Left ventricle myocardium inferior (tissue), 1 donor: Measurements from ENCODE around the gene TGFBR3. TPM values are rescaled to one million over a fixed set of nuclear protein-coding genes. Genes with fewer than 3 reads are reported as not detected.

ENCODE experiments used
- DNase-seq: peaks from one replicate; pipeline ENCODE4 v3.0.0-alpha.2; 2020
- H3K27ac ChIP-seq: fragments of 200-600 bp; replicated peaks from 2 replicates; pipeline ENCODE4 v1.8.0; 2021
- H3K27me3 ChIP-seq: fragments of 200-600 bp; 2 replicates; pipeline ENCODE4 v1.8.0; 2021; ENCODE audit warnings: low read depth
- H3K36me3 ChIP-seq: fragments of 200-600 bp; 2 replicates; pipeline ENCODE4 v1.8.0; 2021
- H3K4me1 ChIP-seq: fragments of 200-600 bp; 2 replicates; pipeline ENCODE4 v1.8.0; 2021
- H3K4me3 ChIP-seq: fragments of 200-600 bp; 2 replicates; pipeline ENCODE4 v1.8.0; 2021; ENCODE audit warnings: mild to moderate bottlenecking, moderate library complexity
- H3K9me3 ChIP-seq: fragments of 200-600 bp; replicated peaks from 2 replicates; pipeline ENCODE4 v1.8.0; 2021
- intact Hi-C: fragments of 100-400 bp; cut with micrococcal nuclease; formaldehyde crosslinking; loops from one replicate; pipeline ENCODE4 v1.11.0; 2022
- total RNA-seq: library from RNA; stranded (reverse); fragmentation: NEBNext Ultra II Directional; extraction: Animal tissue kit (Norgen Biotek cat#: 25700); gene quantifications from one replicate; pipeline ENCODE4 v1.2.1, GENCODE V29; 2021
- TF ChIP-seq, protein P1 (sequence below): fragments of 200-600 bp; IDR thresholded peaks from 2 replicates; pipeline ENCODE4 v1.8.0; 2021; ENCODE audit warnings: antibody characterized with exemption, mild to moderate bottlenecking, borderline replicate concordance
- donor health status: DM: no; HTN: yes; CAD: no; lungs with severe emphysema.

The TGFBR3 gene
- total RNA-seq, 1 donor from 2014 or later: 24.6 TPM

DNA sequence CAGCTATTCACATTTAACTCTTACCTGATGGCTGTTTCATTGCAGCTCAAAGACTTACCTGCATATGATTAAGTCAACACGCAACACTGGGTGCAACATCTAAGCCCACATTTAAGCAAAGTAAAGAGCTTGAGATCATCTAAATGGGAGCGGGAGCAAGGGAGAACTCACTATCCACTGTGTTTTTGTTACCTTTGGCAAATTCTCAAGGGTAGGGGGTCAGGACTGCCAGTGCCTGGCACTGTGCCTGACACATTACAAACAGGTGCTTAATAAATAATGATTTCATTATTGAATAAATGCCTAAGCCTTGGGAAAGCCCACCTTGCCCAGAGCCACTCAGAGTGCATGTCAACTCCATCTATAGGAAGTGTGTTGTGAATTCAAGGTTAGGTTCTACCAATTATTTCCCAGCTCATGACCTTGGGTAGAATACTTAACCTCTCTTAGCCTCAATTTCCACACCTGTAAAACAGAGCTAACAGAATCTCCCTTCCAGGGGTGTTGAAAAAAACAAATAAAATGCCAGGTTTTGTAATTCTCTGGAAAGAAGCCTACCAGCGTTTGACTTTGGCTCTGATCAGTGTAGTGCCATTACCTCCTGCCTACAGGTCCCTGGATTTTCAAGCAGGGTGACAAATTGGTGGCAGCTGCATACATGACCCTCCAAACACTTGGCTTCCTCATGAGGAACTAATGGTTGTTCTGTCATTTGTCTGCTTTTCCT lies 109.7 kb downstream of the TGFBR3 start:
- Histone ChIP-seq H3K36me3 (no peaks in the 10 kb centered on the region), H3K9me3 (no peaks in the 10 kb centered on the region), H3K4me1 (peaks cover 40% of the 10 kb centered on the region), H3K27ac (no peak overlapping the region), H3K4me3 (no peak overlapping the region), H3K27me3 (no peaks in the 10 kb centered on the region)
- intact Hi-C loops: no loop called here
- TF ChIP-seq, protein P1, sequence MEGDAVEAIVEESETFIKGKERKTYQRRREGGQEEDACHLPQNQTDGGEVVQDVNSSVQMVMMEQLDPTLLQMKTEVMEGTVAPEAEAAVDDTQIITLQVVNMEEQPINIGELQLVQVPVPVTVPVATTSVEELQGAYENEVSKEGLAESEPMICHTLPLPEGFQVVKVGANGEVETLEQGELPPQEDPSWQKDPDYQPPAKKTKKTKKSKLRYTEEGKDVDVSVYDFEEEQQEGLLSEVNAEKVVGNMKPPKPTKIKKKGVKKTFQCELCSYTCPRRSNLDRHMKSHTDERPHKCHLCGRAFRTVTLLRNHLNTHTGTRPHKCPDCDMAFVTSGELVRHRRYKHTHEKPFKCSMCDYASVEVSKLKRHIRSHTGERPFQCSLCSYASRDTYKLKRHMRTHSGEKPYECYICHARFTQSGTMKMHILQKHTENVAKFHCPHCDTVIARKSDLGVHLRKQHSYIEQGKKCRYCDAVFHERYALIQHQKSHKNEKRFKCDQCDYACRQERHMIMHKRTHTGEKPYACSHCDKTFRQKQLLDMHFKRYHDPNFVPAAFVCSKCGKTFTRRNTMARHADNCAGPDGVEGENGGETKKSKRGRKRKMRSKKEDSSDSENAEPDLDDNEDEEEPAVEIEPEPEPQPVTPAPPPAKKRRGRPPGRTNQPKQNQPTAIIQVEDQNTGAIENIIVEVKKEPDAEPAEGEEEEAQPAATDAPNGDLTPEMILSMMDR: no peak
- no peak for DNase-seq

DNA sequence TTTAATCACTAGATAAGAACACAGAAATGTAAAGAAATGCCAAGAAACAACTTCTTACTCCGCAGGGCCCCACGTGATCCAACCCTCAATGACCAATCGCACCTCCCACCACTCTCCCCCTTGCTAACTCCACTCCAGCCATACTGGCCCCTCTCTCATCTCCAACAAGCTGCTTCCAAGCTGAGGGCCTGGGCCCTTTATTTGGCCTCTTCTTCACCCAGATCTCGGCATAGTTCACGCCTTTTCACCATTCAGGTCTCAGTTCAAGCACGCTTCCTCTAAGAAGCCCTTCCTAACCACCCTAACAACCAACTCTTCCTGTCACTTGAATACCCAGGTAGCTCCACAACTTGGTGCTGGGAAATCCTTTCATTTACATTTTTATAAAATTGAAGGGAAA lies 110.7 kb downstream of the TGFBR3 start:
- H3K4me3 ChIP-seq: no peak overlapping the region
- TF ChIP-seq, protein P1: no peak
- no peaks in the 10 kb centered on the region for H3K36me3 ChIP-seq
- H3K4me1 ChIP-seq: peaks cover 37% of the 10 kb centered on the region
- DNase-seq: no peak
- H3K9me3 ChIP-seq: no peaks in the 10 kb centered on the region
- intact Hi-C loops: no loop called here
- no peaks in the 10 kb centered on the region for H3K27me3 ChIP-seq
- H3K27ac ChIP-seq: no peak overlapping the region

DNA sequence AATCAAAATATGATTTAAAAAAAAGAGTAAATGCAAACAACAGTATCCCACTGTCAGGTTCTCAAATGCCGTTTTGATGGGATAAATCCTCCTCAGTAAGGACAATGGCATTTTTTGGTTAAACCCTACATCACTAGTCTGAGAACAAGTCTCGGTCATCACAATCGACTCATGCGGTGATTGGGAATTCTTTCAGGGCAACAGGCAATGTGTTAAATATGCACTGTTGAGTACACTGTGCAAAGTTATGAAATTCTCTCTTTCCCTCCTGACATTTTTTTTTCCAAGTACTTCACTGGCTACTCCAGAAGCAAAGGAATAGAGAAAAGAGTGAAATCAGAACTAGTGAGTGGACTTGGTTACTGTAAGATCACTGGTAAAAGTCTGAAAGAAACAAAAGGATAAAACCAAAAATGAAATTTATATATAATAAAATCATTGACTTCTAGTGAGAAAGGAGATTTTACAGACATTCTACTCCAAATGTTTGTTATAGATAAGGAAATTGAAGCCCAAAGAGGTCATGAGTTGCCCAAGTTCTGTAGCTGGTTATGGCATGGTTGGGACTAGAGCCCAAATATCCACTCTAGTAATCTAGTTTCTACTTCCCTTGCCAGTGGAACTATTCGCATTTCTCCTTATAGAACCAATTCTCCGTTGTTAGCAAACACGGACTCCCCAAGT lies 111.3 kb downstream of the TGFBR3 start:
- Histone ChIP-seq H3K9me3 (no peaks in the 10 kb centered on the region), H3K27ac (no peak overlapping the region), H3K4me1 (peaks cover 39% of the 10 kb centered on the region), H3K27me3 (no peaks in the 10 kb centered on the region), H3K36me3 (no peaks in the 10 kb centered on the region), H3K4me3 (no peak overlapping the region)
- TF ChIP-seq, protein P1: no peak
- intact Hi-C loops: no loop called here
- DNase-seq: no peak

DNA sequence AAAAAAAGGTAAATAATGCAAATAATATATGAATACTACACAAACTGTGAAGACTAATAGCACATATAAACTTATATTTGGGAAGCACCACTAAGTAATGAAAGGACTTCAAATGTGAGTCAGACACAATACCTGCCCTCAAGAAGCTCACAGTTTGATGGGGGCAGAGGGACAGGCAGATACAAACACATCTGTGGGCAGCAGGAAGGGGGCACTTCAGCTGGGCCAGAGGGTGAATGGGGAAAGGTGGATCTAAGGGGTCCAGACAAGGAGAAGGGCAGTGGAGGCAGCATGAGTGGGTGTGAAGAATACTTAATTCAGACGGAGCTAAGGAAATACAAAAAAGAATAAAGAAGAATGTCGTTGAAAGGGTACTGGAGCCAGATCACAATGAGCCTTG lies 114.2 kb downstream of the TGFBR3 start:
- Histone ChIP-seq H3K4me1 (peaks cover 22% of the 10 kb centered on the region), H3K27ac (no peak overlapping the region), H3K27me3 (no peaks in the 10 kb centered on the region), H3K9me3 (no peaks in the 10 kb centered on the region), H3K4me3 (no peak overlapping the region), H3K36me3 (no peaks in the 10 kb centered on the region)
- intact Hi-C loops: no loop called here
- DNase-seq: no peak
- TF ChIP-seq, protein P1: no peak

DNA sequence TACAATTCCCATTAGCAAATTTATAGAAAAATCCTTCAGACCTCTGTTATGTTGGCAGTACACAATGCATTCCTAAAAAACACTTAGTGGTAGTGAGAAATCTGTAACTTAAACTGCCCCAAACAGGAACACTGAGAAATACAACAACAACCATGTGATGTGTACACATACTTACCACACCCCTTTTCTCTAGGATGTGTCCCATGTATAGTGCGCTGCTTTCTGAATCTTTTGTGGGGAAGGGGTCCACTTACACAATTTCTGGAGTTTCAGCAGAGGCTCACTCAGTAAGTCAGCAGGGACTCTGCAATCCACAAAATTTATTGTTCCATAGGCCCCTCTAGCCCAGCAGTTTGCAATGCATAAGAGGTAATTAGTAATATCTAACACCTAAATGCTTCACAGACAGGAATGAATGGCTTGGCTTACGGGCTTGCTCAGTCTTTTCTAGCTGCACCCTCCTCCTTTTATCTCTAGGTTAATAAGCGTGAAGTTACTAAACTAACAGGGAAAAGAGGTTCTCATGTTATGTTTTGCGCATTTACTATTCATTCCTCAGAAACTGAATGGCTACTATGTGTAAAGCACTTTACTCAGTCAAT lies 115.2 kb downstream of the TGFBR3 start:
- H3K4me1 ChIP-seq: peaks cover 15% of the 10 kb centered on the region
- no peaks in the 10 kb centered on the region for H3K27me3 ChIP-seq
- no peak overlapping the region for H3K4me3 ChIP-seq

More for the DNA sequence above, 115.2 kb downstream of the TGFBR3 start:
- TF ChIP-seq, protein P1: no peak
- H3K27ac ChIP-seq: no peak overlapping the region
- DNase-seq: no peak
- H3K36me3 ChIP-seq: no peaks in the 10 kb centered on the region
- H3K9me3 ChIP-seq: no peaks in the 10 kb centered on the region
- intact Hi-C loops: no loop called here
